ENCODE data around the gene SLC9A3.
"Not testable (repeated sequence)": the region's sequence is repeated elsewhere in the genome, so short reads cannot be mapped to it uniquely, and the experiment has no call there.

SLC9A3 gene

GRCh38 chr5:474840-475661 is 49.2 kb downstream of the SLC9A3 start:
- no peak for DNase-seq (ENCODE audit: low read depth)

GRCh38 chr5:474232-474839 is 49.9 kb downstream of the SLC9A3 start:
- not testable (repeated sequence) for DNase-seq (ENCODE audit: low read depth)

- DNase-seq (ENCODE audit: low read depth), result no peak
Observed at GRCh38 chr5:473551-474192, 50.6 kb downstream of the SLC9A3 start.

GRCh38 chr5:472656-473550 is 51.3 kb downstream of the SLC9A3 start:
- DNase-seq (ENCODE audit: low read depth), result peak; percentile 91

- DNase-seq (ENCODE audit: low read depth), result no peak
Observed at GRCh38 chr5:472076-472655, 52.1 kb downstream of the SLC9A3 start.

- no peak for DNase-seq (ENCODE audit: low read depth)
Observed at GRCh38 chr5:471750-472058, 52.5 kb downstream of the SLC9A3 start.

GRCh38 chr5:470961-471749 is 53.1 kb downstream of the SLC9A3 start:
- no peak for DNase-seq (ENCODE audit: low read depth)

GRCh38 chr5:469752-470483 is 54.3 kb downstream of the SLC9A3 start:
- no peak for DNase-seq (ENCODE audit: low read depth)

- DNase-seq (ENCODE audit: low read depth), result no peak
Observed at GRCh38 chr5:468401-468800, 55.8 kb downstream of the SLC9A3 start.

GRCh38 chr5:466661-467310 is 57.5 kb downstream of the SLC9A3 start:
- DNase-seq (ENCODE audit: low read depth), result no peak

GRCh38 chr5:465591-466403 is 58.5 kb downstream of the SLC9A3 start:
- DNase-seq (ENCODE audit: low read depth), result no peak

- no peak for DNase-seq (ENCODE audit: low read depth)
Observed at GRCh38 chr5:464843-465590, 59.2 kb downstream of the SLC9A3 start.

- no peak for DNase-seq (ENCODE audit: low read depth)
Observed at GRCh38 chr5:464446-464842, 59.8 kb downstream of the SLC9A3 start.

- DNase-seq (ENCODE audit: low read depth), result no peak
Observed at GRCh38 chr5:463952-464351, 60.3 kb downstream of the SLC9A3 start.

- no peak for DNase-seq (ENCODE audit: low read depth)
Observed at GRCh38 chr5:463301-463700, 60.9 kb downstream of the SLC9A3 start.

- DNase-seq (ENCODE audit: low read depth), result no peak
Observed at GRCh38 chr5:462051-462481, 62.2 kb downstream of the SLC9A3 start.

- DNase-seq (ENCODE audit: low read depth), result no peak
Observed at GRCh38 chr5:460273-460625, 64.0 kb downstream of the SLC9A3 start.

GRCh38 chr5:459562-460272 is 64.5 kb downstream of the SLC9A3 start:
- DNase-seq (ENCODE audit: low read depth), result no peak
